ENCODE results near the gene ESPNL.

ESPNL gene

GRCh38 chr2:238116298-238117198 is 16.4 kb downstream of the ESPNL start:
- TF ChIP-seq JUND (IDR thresholded peaks at IDR 0.05; ENCODE audit: low read depth), result no peak
- in situ Hi-C loops (cut with HindIII; ENCODE audit: low pct_unique_long_range_greater_than_20kb, low sequenced_read_pairs), result no loop called here
- DNase-seq (ENCODE audit: low read depth in 1 of 2, low spot score in 1 of 2), result no peak

GRCh38 chr2:238117199-238118154 is 17.3 kb downstream of the ESPNL start:
- in situ Hi-C loops (cut with HindIII; ENCODE audit: low pct_unique_long_range_greater_than_20kb, low sequenced_read_pairs), result no loop called here
- DNase-seq (ENCODE audit: low read depth in 1 of 2, low spot score in 1 of 2), result no peak
- TF ChIP-seq JUND (IDR thresholded peaks at IDR 0.05; ENCODE audit: low read depth), result no peak

DNA sequence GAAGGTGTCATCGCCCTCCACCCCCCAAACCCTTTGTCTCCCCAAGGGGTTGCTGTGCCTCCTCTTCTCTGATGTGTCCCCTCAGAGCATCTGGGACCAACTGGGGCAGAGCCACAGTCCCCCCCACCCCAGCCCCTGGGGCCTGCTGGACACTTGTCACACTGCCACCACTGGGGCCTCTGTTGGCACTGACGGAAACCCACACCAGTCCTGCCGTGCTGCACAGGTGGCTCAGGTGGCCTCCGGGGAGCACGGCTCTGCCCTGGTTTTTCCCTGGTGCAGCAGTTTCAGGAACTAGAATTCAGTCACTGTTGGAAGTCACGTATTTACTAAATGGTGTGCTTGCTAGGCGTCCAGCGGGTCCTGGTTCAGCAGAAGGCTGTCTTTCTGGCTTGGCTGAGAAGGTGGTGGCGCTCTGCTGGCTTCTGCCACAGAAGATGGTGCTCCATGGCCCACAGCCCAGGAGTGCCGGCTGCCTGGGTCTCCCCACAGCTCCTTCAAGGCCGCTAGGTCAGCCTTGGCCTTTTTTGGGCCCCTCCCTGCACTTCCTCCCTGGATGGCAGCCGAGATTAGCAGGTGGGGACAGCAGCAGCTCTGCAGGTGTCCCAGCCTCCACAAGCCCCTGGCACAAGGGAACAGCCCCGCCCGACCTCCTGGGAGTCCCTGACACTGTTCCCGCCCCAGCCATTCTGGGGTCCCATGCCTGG is 19.8 kb downstream of the ESPNL start:
- no peak for DNase-seq (ENCODE audit: low read depth in 1 of 2, low spot score in 1 of 2)
- in situ Hi-C loops (cut with HindIII; ENCODE audit: low pct_unique_long_range_greater_than_20kb, low sequenced_read_pairs), result no loop called here
- TF ChIP-seq JUND (IDR thresholded peaks at IDR 0.05; ENCODE audit: low read depth), result no peak

DNA sequence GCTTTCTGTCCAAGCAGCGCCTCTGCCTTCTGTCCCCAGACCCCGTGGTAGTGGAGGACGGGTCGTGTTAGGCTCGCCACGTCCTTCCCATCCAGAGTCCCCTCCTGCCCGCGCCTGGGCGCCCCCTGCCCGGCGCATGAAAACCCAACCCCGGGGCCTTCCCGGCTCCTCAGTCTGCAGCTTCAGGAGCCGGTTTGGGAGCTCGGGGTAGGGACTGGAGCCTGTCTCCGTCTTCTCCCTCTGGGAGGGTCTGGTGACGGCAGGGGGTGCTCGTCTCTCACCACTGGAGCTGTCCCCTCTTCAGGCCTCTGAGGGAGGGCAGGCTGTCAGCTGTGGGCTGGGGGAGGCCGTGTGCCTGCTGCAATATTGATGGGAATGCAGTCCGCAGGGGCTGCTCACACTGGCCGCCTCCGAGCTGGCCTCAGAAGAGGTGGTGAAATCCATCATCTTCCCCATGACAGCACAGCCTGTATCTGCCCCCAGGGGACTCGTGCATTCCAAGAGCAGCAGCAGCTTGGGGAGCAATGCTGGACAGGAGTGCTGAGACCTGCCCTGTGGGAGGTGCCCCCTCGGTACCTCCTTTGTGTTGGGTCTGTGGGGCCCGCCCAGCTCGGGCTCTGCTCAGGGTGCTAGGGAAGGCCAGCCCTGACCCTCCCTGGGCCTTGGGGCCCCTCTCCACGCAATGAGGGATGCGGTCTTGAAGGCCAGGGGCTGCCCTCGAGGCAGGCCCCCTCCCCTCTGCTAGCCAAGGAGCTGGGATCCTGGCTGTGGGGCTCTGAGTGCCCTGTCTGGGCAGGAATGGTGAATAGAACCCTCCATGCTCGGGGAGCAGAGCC is 20.5 kb downstream of the ESPNL start:
- no peak for DNase-seq (ENCODE audit: low read depth in 1 of 2, low spot score in 1 of 2)
- no peak for TF ChIP-seq JUND (IDR thresholded peaks at IDR 0.05; ENCODE audit: low read depth)
- in situ Hi-C loops (cut with HindIII; ENCODE audit: low pct_unique_long_range_greater_than_20kb, low sequenced_read_pairs), result no loop called here

GRCh38 chr2:238121511-238122286 is 21.6 kb downstream of the ESPNL start:
- in situ Hi-C loops (cut with HindIII; ENCODE audit: low pct_unique_long_range_greater_than_20kb, low sequenced_read_pairs), result no loop called here
- no peak for TF ChIP-seq JUND (IDR thresholded peaks at IDR 0.05; ENCODE audit: low read depth)
- no peak for DNase-seq (ENCODE audit: low read depth in 1 of 2, low spot score in 1 of 2)

- in situ Hi-C loops (cut with HindIII; ENCODE audit: low pct_unique_long_range_greater_than_20kb, low sequenced_read_pairs), result no loop called here
- DNase-seq (ENCODE audit: low read depth in 1 of 2, low spot score in 1 of 2), result no peak
- no peak for TF ChIP-seq JUND (IDR thresholded peaks at IDR 0.05; ENCODE audit: low read depth)
Observed at GRCh38 chr2:238122287-238123217, 22.4 kb downstream of the ESPNL start.

DNA sequence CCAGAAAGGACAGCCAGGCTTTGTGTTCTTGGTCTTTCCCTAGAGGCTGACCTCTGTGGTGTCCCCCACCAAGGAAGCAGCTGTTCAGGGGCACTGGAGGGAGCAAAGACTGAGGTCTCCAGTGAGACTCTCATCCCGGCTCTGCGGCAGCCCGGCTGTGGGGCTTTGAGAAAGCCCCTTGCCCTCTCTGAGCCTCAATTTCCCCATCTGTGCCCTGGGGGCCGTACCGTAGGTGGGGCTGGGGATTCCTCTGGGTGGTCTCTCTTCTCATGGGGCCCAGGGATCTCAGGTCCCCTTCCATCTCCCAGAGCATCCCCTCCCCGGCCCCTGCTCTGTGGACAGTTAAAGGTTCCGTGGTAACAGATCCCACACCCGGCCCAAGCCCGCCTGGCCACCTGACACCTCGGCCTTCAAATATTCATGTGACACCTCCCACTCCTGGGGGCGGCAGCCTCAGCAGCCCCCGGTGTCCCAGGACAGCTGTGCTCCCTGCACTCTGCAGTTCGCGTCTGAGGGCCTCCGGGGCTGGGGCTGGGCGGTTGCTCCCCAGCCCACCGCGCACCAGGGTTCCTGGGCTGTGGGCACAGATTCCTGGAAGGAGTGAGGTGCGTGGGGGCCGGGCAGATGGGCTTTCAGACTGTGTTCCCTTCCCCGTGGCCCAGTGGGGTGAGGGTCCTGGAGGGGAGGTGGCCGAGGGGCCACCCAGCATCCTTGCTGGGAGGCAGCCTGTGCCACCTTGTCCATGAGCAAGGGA is 23.3 kb downstream of the ESPNL start:
- no peak for TF ChIP-seq JUND (IDR thresholded peaks at IDR 0.05; ENCODE audit: low read depth)
- DNase-seq (ENCODE audit: low read depth in 1 of 2, low spot score in 1 of 2), result no peak
- in situ Hi-C loops (cut with HindIII; ENCODE audit: low pct_unique_long_range_greater_than_20kb, low sequenced_read_pairs), result no loop called here

GRCh38 chr2:238123991-238124470 is 23.9 kb downstream of the ESPNL start:
- TF ChIP-seq JUND (IDR thresholded peaks at IDR 0.05; ENCODE audit: low read depth), result no peak
- DNase-seq (ENCODE audit: low read depth in 1 of 2, low spot score in 1 of 2), result no peak
- in situ Hi-C loops (cut with HindIII; ENCODE audit: low pct_unique_long_range_greater_than_20kb, low sequenced_read_pairs), result no loop called here

- no peak for TF ChIP-seq JUND (IDR thresholded peaks at IDR 0.05; ENCODE audit: low read depth)
- in situ Hi-C loops (cut with HindIII; ENCODE audit: low pct_unique_long_range_greater_than_20kb, low sequenced_read_pairs), result no loop called here
- DNase-seq (ENCODE audit: low read depth in 1 of 2, low spot score in 1 of 2), result no peak
Observed at GRCh38 chr2:238124488-238125126, 24.5 kb downstream of the ESPNL start.
